ENCODE data around the gene ADGRB3. TPM values are rescaled to one million over a fixed set of nuclear protein-coding genes. Genes with fewer than 3 reads are reported as not detected.
"Not testable (repeated sequence)": the region's sequence is repeated elsewhere in the genome, so short reads cannot be mapped to it uniquely, and the experiment has no call there.

Gene ADGRB3
- polyA plus RNA-seq, 1 experiment: 0.12 TPM

- no peak for DNase-seq (ENCODE audit: low read depth)
- TF ChIP-seq, protein P1, sequence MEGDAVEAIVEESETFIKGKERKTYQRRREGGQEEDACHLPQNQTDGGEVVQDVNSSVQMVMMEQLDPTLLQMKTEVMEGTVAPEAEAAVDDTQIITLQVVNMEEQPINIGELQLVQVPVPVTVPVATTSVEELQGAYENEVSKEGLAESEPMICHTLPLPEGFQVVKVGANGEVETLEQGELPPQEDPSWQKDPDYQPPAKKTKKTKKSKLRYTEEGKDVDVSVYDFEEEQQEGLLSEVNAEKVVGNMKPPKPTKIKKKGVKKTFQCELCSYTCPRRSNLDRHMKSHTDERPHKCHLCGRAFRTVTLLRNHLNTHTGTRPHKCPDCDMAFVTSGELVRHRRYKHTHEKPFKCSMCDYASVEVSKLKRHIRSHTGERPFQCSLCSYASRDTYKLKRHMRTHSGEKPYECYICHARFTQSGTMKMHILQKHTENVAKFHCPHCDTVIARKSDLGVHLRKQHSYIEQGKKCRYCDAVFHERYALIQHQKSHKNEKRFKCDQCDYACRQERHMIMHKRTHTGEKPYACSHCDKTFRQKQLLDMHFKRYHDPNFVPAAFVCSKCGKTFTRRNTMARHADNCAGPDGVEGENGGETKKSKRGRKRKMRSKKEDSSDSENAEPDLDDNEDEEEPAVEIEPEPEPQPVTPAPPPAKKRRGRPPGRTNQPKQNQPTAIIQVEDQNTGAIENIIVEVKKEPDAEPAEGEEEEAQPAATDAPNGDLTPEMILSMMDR (IDR thresholded peaks at IDR 0.05; ENCODE audit: insufficient read depth, low read depth, low read length): no peak
- no peaks in the 10 kb centered on the region for H3K27me3 ChIP-seq (ENCODE audit: control insufficient read depth, insufficient read depth, low read length)
- POLR2A ChIA-PET: no interaction called here
- H3K4me3 ChIP-seq (ENCODE audit: low read depth, low read length): no peak overlapping the region
- CTCF ChIA-PET: no interaction called here
- H3K36me3 ChIP-seq (ENCODE audit: control insufficient read depth, insufficient read depth, low read length): no peaks in the 10 kb centered on the region
Measured at GRCh38 chr6:69280858-69281257, 645.8 kb downstream of the ADGRB3 start.

GRCh38 chr6:69284176-69284730, 649.2 kb downstream of the ADGRB3 start:
- Histone ChIP-seq H3K36me3 (ENCODE audit: control insufficient read depth, insufficient read depth, low read length) (no peaks in the 10 kb centered on the region), H3K27me3 (ENCODE audit: control insufficient read depth, insufficient read depth, low read length) (no peaks in the 10 kb centered on the region), H3K4me3 (ENCODE audit: low read depth, low read length) (no peak overlapping the region)
- TF ChIP-seq, protein P1 (IDR thresholded peaks at IDR 0.05; ENCODE audit: insufficient read depth, low read depth, low read length): no peak
- no peak for DNase-seq (ENCODE audit: low read depth)
- ChIA-PET POLR2A (no interaction called here), CTCF (no interaction called here)

- Histone ChIP-seq H3K4me3 (ENCODE audit: low read depth, low read length) (no peak overlapping the region), H3K36me3 (ENCODE audit: control insufficient read depth, insufficient read depth, low read length) (no peaks in the 10 kb centered on the region), H3K27me3 (ENCODE audit: control insufficient read depth, insufficient read depth, low read length) (no peaks in the 10 kb centered on the region)
- no peak for DNase-seq (ENCODE audit: low read depth)
- POLR2A ChIA-PET: no interaction called here
- CTCF ChIA-PET: no interaction called here
- TF ChIP-seq, protein P1 (IDR thresholded peaks at IDR 0.05; ENCODE audit: insufficient read depth, low read depth, low read length): no peak
Measured at GRCh38 chr6:69285054-69285453, 650.0 kb downstream of the ADGRB3 start.

DNA sequence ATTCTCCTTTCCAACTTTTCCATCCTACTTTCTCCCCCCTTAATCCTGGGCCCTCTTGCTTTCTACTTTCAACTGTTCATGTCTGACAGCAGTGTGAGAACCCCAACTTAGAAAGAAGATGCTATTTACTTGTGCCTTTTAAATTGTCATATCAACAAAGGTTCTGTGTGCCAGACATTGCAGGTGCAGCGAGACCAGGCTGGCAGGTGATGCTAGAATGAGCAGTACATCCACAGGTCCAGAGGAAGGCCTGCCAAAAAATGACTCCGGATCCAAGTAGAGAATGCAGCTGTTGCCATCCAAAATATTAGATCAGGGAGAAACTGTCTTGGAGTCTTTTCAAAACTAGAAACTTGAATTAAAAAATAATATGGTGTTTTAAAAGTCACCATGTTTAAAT, 651.2 kb downstream of the ADGRB3 start:
- no peak overlapping the region for H3K4me3 ChIP-seq (ENCODE audit: low read depth, low read length)
- no peak for DNase-seq (ENCODE audit: low read depth)
- no peaks in the 10 kb centered on the region for H3K36me3 ChIP-seq (ENCODE audit: control insufficient read depth, insufficient read depth, low read length)
- POLR2A ChIA-PET: no interaction called here
- TF ChIP-seq, protein P1 (IDR thresholded peaks at IDR 0.05; ENCODE audit: insufficient read depth, low read depth, low read length): no peak
- CTCF ChIA-PET: no interaction called here
- H3K27me3 ChIP-seq (ENCODE audit: control insufficient read depth, insufficient read depth, low read length): no peaks in the 10 kb centered on the region

DNA sequence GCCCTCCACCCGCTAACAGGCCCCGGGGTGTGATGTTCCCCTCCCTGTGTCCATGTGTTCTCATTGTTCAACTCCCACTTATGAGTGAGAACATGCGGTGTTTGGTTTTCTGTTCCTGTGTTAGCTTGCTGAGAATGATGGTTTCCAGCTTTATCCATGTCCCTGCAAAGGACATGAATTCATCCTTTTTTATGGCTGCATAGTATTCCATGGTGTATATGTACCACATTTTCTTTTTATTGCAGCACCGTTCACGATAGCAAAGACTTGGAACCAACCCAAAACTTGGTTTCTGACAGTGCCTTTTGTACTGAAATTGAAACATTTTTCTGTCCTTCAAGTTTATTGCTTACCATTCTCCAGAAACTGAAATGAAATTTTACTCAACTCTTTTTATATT, 653.1 kb downstream of the ADGRB3 start:
- POLR2A ChIA-PET; DNase-seq (ENCODE audit: low read depth); CTCF ChIA-PET; H3K36me3 ChIP-seq (ENCODE audit: control insufficient read depth, insufficient read depth, low read length); H3K4me3 ChIP-seq (ENCODE audit: low read depth, low read length); H3K27me3 ChIP-seq (ENCODE audit: control insufficient read depth, insufficient read depth, low read length): not testable (repeated sequence)
